ENCODE measurements around the gene SLC22A5. TPM values are rescaled to one million over a fixed set of nuclear protein-coding genes. Genes with fewer than 3 reads are reported as not detected.
"Not testable (repeated sequence)": the region's sequence is repeated elsewhere in the genome, so short reads cannot be mapped to it uniquely, and the experiment has no call there.

Gene SLC22A5
- total and polyA plus RNA-seq, 3 donors from 2014 or later = 9.5 to 11.9 (median 11.8) TPM

DNA sequence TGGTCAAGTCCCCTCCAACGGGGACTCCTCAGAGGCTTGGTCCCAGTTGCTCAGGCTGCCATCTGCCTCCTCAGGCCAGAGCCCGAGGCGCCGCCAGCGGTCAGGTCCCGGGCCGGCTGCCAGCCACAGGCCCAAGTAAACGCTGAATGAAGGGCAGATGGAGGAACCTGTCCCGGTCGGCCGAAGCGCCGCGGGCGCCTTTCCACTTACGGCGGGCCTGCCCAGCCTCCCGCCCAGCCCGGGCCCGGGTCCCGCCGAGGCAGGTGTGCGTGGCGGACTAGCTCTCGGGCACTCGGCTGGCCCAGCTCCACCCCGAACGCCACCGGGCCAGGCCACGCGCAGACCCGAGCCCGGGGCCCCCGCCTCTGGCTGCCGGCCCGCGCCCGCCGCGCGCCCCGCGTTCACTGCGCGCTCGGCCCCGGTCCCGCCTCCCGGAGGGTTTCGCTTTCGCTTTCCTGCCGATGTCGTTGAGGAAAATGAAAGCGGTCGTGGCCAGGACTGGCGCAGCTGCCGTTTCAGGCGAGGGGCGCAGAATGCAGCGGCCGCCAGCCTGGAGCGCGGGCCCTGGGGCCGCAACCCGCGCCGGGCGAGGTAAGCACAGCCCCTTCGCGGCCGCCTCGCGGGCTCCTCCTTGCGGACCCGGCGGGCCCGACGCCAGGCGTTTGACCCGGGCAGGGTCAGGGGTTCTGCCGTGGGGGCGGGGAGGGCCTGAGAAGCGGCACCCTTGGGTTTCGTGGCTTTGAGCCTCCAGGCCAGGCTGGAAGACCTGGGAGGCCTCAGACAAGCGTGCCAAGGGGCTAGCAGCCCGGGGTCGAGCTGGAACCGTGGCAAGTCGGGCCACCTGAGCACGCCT, 41.2 kb downstream of the SLC22A5 start:
- peak; percentile 81 for DNase-seq
- intact Hi-C loops (cut with DNase I; ENCODE audit: low total_unique reads) = no loop called here
- Histone ChIP-seq H3K27me3 (no peaks in the 10 kb centered on the region), H3K4me1 (peaks cover 35% of the 10 kb centered on the region), H3K4me3 (peak overlapping the region; percentile 82 to 90), H3K27ac (peak overlapping the region; percentile 95 to 99), H3K9me3 (no peaks in the 10 kb centered on the region), H3K36me3 (ENCODE audit: low read depth, missing control alignments) (no peaks in the 10 kb centered on the region)
- 0% methylated on average over 6 to 71 of the region's 90 CpGs for WGBS, 2 donors
- TF ChIP-seq, protein P1, sequence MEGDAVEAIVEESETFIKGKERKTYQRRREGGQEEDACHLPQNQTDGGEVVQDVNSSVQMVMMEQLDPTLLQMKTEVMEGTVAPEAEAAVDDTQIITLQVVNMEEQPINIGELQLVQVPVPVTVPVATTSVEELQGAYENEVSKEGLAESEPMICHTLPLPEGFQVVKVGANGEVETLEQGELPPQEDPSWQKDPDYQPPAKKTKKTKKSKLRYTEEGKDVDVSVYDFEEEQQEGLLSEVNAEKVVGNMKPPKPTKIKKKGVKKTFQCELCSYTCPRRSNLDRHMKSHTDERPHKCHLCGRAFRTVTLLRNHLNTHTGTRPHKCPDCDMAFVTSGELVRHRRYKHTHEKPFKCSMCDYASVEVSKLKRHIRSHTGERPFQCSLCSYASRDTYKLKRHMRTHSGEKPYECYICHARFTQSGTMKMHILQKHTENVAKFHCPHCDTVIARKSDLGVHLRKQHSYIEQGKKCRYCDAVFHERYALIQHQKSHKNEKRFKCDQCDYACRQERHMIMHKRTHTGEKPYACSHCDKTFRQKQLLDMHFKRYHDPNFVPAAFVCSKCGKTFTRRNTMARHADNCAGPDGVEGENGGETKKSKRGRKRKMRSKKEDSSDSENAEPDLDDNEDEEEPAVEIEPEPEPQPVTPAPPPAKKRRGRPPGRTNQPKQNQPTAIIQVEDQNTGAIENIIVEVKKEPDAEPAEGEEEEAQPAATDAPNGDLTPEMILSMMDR (IDR thresholded peaks at IDR 0.05) = peak; percentile 45 to 52 (median 51)
- TF ChIP-seq POLR2A (IDR thresholded peaks at IDR 0.05) = no peak

DNA sequence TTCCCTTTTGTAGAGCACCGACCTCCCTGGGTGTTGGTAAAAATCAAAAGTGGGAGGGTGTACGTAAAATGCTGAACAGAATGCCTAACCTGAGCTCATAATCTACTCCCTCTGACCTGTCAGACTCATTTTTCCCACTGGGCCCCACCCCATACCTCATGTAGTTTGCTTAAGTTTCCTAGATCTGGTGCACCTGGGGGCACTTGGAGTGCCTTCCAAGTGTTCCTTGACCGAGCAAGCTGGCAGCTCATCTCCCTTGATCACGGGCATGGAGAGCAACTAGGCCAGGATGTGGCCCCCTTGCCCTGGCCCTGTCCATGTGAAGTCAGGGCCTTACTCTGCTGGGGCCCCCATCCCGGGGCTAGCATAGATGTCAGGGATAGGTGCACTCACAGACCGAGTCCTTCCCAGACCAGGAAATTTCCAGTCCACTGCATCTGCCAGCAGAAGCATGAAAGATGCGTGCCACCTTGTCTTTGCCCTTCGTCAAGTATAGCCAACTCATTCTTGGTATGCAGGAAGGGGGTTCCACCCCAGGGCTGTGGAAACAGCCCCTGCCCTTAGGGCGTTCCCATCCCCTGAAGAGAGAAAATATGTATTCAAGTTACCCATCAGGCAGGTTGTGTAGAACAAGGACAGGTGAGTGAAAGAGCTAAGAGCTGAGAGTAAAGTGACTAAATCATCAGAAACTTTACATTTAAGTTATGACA, 41.9 kb downstream of the SLC22A5 start:
- Histone ChIP-seq H3K9me3 (no peaks in the 10 kb centered on the region), H3K36me3 (ENCODE audit: low read depth, missing control alignments) (no peaks in the 10 kb centered on the region), H3K4me1 (peaks cover 35% of the 10 kb centered on the region), H3K4me3 (peak overlapping the region; percentile 82 to 90), H3K27ac (peak overlapping the region; percentile 95 to 99), H3K27me3 (no peaks in the 10 kb centered on the region)
- no peak for TF ChIP-seq POLR2A (IDR thresholded peaks at IDR 0.05)
- TF ChIP-seq, protein P1 (IDR thresholded peaks at IDR 0.05) = no peak
- WGBS, 2 donors = 20 to 22% methylated on average over 7 to 9 of the region's 9 CpGs
- intact Hi-C loops (cut with DNase I; ENCODE audit: low total_unique reads) = no loop called here
- no peak for DNase-seq

DNA sequence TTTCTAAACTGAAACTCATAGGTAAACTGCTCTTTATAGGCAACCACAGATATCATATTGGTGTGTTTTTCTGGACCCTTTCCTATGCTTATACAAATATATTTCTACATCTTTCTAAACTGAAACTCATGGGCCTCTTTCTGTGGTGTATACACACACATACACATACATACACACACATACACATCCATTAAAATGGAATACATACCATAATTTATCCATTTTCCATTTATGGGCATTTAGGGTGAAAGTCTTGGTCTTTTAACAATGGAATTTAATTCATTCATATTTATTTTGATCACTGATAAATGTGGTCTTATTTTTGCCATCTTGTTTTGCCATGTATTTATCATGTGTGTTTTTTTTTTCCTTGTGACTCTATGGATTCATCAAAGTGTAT, 44.1 kb downstream of the SLC22A5 start:
- no peaks in the 10 kb centered on the region for H3K9me3 ChIP-seq
- H3K27ac ChIP-seq = peak overlapping the region in 1 of 2 donors; percentile 31
- no peak overlapping the region for H3K4me3 ChIP-seq
- intact Hi-C loops (cut with DNase I; ENCODE audit: low total_unique reads) = no loop called here
- DNase-seq = no peak
- TF ChIP-seq, protein P1 (IDR thresholded peaks at IDR 0.05) = no peak
- no peak for TF ChIP-seq POLR2A (IDR thresholded peaks at IDR 0.05)
- H3K4me1 ChIP-seq = peaks cover 28% of the 10 kb centered on the region
- H3K36me3 ChIP-seq (ENCODE audit: low read depth, missing control alignments) = no peaks in the 10 kb centered on the region
- H3K27me3 ChIP-seq = no peaks in the 10 kb centered on the region

DNA sequence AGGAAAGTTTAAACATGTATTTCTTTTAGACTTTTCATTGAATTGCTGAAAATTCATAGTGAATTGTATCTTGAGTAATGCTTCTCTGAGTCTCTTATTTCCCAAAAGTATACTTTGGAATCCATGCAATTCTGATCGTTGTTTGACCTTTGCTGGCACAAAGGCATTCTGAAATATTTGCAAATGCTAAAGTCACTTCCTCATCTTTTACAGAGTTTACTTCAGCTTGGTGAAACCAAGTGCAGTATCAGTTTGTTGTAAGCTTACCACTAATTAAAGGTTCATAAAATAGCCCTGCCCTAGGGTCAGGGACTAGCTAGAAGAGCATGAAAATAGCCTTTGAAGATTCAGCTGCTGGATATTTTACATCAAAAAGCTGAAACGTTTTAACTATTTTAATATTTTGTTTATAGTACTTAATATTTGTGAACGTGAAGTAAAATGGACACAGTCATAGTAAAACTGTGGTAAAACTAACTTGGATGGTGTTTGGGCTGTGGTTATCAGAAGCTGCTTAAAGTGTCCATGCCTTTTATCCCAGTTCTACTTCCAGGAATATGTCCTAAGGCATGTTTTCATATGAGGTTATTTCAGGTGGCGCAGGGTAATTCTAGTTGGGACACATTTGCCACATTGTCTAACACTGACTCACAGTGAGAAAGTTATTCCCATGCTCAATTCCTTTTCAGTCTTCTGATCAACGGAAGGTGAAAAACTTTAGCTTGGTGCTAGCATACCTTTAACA, 45.3 kb downstream of the SLC22A5 start:
- Histone ChIP-seq H3K27me3 (no peaks in the 10 kb centered on the region), H3K4me1 (peaks cover 23% of the 10 kb centered on the region), H3K27ac (peak overlapping the region in 1 of 2 donors; percentile 11), H3K4me3 (no peak overlapping the region), H3K9me3 (no peaks in the 10 kb centered on the region), H3K36me3 (ENCODE audit: low read depth, missing control alignments) (no peaks in the 10 kb centered on the region)
- DNase-seq = no peak
- TF ChIP-seq, protein P1 (IDR thresholded peaks at IDR 0.05) = no peak
- TF ChIP-seq POLR2A (IDR thresholded peaks at IDR 0.05) = no peak
- 51 to 53% methylated on average over 5 of the region's 5 CpGs for WGBS, 2 donors
- intact Hi-C loops (cut with DNase I; ENCODE audit: low total_unique reads) = loop anchor here (5.0 kb wide), 1 partner anchor 77 kb away; the partner anchor contains the start of gene IRF1

DNA sequence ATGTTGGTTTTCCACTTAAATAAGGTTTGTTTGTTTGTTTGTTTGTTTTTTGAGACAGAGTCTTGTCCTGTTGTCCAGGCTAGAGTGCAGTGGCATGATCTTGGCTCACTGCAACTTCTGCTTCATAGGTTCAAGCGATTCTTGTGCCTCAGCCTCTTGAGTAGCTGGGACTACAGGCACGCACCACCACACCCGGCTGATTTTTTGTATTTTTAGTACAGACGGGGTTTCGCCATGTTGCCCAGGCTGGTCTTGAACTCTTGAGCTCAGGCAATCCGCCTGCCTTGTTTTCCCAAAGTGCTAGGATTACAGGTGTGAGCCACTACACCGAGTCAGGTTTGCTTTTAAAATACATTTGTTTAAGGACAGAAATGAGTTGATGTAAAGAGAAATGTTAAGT, 46.0 kb downstream of the SLC22A5 start:
- H3K4me1 ChIP-seq = peaks cover 20% of the 10 kb centered on the region
- not testable (repeated sequence) for H3K27ac ChIP-seq; H3K9me3 ChIP-seq; H3K36me3 ChIP-seq (ENCODE audit: low read depth, missing control alignments); H3K27me3 ChIP-seq; H3K4me3 ChIP-seq; DNase-seq
- intact Hi-C loops (cut with DNase I; ENCODE audit: low total_unique reads) = loop anchor here (5.0 kb wide), 1 partner anchor 77 kb away; the partner anchor contains the start of gene IRF1
- 82 to 95% methylated on average over 7 of the region's 7 CpGs for WGBS, 2 donors
